Cardiac fibroblast (primary cell): ENCODE data around the gene PLEKHA6.

Experiments
- DNase-seq, 2 donors: peaks; one replicate each; pipeline versions ENCODE4 v3.0.0 to v3.0.0-alpha.2; 2010; ENCODE audit warnings: low read depth in 2 of 2
- H3K4me3 ChIP-seq, 2 donors: replicated peaks in 1 of 2; 1 replicate in 1 of 2; 2 replicates in 1 of 2; pipeline ENCODE4 v1.5.1; 2011; ENCODE audit warnings: low read depth in 2 of 2, low read length in 2 of 2, mild to moderate bottlenecking in 2 of 2, moderate library complexity in 1 of 2
- TF ChIP-seq, protein P1 (sequence below): IDR thresholded peaks from one replicate; pipeline ENCODE4 v1.5.1; 2011; ENCODE audit warnings: low read depth, mild to moderate bottlenecking, low read length, inconsistent platforms

Gene PLEKHA6

DNA sequence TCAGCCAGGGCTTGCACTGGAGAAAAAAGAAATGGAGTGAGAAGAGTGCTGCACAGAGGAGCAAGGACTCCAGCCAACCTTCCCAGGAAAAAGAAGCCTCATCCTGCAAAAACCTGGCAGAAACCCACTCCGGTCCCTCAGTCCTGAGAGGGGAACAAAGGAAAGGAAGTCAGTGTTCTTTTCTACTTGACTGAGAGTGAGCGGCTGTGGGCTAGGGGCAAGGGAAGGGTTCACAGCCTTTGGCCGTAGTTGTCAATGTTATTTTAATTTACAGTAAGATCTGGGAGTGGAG lies 137.0 kb downstream of the PLEKHA6 start:
- DNase-seq, result no peak
- TF ChIP-seq, protein P1, sequence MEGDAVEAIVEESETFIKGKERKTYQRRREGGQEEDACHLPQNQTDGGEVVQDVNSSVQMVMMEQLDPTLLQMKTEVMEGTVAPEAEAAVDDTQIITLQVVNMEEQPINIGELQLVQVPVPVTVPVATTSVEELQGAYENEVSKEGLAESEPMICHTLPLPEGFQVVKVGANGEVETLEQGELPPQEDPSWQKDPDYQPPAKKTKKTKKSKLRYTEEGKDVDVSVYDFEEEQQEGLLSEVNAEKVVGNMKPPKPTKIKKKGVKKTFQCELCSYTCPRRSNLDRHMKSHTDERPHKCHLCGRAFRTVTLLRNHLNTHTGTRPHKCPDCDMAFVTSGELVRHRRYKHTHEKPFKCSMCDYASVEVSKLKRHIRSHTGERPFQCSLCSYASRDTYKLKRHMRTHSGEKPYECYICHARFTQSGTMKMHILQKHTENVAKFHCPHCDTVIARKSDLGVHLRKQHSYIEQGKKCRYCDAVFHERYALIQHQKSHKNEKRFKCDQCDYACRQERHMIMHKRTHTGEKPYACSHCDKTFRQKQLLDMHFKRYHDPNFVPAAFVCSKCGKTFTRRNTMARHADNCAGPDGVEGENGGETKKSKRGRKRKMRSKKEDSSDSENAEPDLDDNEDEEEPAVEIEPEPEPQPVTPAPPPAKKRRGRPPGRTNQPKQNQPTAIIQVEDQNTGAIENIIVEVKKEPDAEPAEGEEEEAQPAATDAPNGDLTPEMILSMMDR, result no peak
- no peak overlapping the region for H3K4me3 ChIP-seq

DNA sequence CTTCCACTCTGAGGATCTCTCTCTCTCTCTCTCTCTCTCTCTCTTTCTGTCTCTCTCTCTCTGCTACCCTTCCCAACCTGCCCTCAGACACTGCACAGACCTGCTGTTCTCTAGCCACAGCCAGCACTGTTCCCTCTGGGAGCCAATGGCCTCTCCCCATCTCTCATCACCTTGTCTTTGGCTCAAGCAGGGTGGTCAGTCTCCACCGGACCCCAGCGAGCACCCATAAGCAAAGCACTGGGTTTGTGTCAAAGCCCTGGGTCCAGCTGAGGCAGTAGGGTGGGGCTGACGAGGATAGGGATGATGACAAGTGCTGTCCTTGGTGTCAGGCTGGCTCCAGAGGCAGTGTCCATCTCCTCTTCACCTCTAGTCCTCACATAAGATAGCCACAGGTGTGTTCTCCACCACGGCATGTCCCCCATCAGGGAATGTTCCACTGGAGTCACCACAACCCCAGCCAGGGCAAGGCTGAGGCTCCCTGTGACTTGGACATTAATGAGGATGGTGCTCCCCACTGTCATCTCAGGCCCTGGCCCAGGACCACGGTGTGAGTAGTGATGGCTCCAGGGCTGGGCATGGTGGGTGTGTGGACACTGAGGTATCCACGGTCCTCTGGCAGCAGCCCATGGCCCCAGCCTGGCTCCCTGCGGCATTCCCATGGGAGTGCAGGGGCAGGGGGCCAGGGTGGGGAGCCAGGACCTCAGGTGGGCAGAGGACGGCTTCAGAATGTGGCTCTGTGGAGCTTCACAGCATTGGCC lies 137.5 kb downstream of the PLEKHA6 start:
- TF ChIP-seq, protein P1, result no peak
- DNase-seq, result no peak
- no peak overlapping the region for H3K4me3 ChIP-seq

DNA sequence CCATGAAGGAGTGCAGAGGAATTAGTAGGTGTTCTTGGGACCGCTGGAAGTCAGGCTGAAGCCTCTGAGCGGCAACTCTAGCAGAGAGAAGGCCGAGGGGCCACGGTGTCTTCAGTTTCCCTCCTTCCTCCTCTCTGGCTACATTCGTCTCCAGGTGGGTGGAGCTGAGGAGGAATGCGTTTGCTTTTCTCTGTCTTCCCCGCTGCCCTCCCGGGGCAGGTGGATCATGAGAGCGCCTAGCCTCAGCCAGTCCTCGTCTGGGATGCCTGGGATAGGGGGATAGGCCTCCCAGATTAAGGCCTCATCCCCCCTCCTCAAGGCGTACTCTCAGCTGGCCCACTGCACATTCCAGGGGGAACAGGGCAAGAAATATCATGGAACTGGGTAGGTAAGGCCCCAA lies 138.5 kb downstream of the PLEKHA6 start:
- DNase-seq, result no peak
- TF ChIP-seq, protein P1, result no peak
- no peak overlapping the region for H3K4me3 ChIP-seq

DNA sequence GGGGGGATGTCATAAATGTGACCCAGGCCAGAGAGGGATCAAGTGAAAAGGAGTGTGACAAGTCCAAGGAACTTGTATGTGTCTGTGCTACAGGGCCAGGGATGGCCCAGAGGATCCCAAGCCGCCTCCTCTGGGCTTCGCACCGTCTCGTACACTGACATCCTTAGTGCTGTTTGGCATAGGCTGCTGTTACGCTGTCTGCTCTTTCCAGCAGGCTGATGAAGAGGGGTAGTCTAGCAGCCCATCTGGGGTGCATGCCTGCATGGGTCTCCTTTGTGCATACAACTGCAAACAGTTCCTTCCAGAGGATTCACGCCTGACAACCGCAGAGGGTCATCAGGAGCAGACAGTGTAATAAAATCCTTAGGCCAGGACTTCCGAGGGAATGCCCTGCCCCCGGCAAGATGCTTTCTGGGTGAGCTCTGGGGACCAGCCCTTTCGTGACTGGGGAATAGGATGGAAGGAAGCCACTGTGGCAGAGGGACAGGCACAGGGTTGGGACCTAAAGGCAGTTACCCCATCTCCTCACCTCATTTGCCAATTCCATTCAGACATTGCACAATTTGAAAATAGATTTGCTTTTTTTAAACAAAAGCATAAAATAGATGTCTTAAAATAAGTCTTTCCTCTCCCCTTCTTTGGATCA lies 139.6 kb downstream of the PLEKHA6 start:
- TF ChIP-seq, protein P1, result no peak
- no peak overlapping the region for H3K4me3 ChIP-seq
- no peak for DNase-seq

DNA sequence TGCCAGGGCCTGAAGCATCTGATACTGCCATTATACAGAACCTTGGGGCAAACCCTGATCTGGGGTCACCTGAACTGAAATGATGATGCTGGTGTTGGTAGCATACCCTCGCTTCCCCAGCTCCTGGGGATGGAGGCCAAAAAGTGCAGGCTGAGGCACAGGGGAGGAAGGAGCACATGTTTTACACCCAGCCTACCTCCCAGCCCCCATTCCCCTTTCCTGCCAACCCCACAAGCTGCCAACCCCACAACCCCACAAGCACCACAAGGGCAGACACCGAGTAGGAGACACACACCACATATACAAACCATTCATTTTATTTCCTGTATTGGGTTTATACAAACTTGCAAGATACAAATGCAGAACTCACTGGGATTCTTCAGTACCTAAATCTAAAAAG lies 141.2 kb downstream of the PLEKHA6 start:
- no peak overlapping the region for H3K4me3 ChIP-seq
- TF ChIP-seq, protein P1, result no peak
- no peak for DNase-seq

DNA sequence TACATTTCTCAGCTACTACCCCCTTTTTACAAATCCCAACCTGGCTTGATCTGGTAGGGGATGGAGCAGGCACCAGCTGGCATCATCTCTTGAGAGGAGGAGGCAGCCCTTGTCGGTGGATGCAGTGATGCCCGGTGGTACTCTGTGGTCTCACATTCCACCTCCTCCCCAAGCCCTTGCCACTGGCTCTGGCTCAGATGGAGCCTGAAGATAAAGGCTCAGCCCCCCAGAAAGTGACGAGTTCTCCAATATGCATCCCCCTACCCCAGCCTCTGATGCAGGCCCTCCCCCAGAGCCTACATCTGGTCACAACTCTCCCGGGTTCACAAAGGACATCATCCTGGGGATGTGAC lies 142.1 kb downstream of the PLEKHA6 start:
- no peak overlapping the region for H3K4me3 ChIP-seq
- TF ChIP-seq, protein P1, result no peak
- DNase-seq, result no peak
